IPS DF 6.9 (cell line): Measurements from ENCODE around the gene SOWAHA.

Source experiments
- DNase-seq: peaks from one replicate; pipeline ENCODE4 v3.0.0-alpha.2; 2013; ENCODE audit warnings: low read depth, low spot score
- H3K27ac ChIP-seq: one replicate; pipeline ENCODE4 v1.5.1; 2013; ENCODE audit warnings: low read length, control low read depth
- H3K27me3 ChIP-seq: 2 replicates; pipeline ENCODE4 v1.6.1; 2013; ENCODE audit warnings: mild to moderate bottlenecking, low read length; ENCODE audit not compliant: control insufficient read depth, insufficient read depth
- H3K36me3 ChIP-seq: 2 replicates; pipeline ENCODE4 v1.6.1; 2013; ENCODE audit warnings: low read length; ENCODE audit not compliant: control insufficient read depth, insufficient read depth
- H3K4me1 ChIP-seq: 2 replicates; pipeline ENCODE4 v1.6.1; 2013; ENCODE audit warnings: low read length; ENCODE audit not compliant: control insufficient read depth, insufficient read depth
- H3K4me3 ChIP-seq: 2 replicates; pipeline ENCODE4 v1.5.1; 2013; ENCODE audit warnings: mild to moderate bottlenecking, low read length
- H3K9me3 ChIP-seq: 2 replicates; pipeline ENCODE4 v1.6.1; 2013; ENCODE audit warnings: low read length, inconsistent platforms; ENCODE audit not compliant: control insufficient read depth, insufficient read depth
- WGBS: extraction: QIAGEN DNeasy Blood & Tissue Kit; methylation state at CpG from one replicate; pipeline ENCODE4 v1.1.7; 2013; ENCODE audit warnings: mixed read lengths, missing lambda C conversion rate; ENCODE audit not compliant: insufficient read length, insufficient coverage; 5-methylcytosine and 5-hydroxymethylcytosine counted together

SOWAHA gene

DNA sequence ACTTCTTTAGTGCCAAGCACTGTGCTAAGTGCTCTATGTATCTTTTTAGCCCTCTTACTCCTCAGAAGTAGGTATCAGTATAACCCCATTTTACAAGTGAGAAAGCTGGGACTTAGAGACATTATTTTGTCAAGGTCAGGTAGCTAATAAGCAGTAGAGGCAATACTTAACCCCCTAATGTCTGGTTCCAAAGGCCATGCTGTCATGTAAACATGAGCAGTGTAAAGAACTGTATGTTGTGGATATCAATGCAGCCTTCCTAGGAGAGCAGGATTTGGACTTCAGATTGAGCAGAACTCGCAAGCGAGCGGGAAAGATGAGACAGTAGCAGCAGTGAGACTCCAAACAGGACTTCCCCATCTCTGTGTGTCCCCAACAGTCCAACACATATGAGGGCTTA lies 21.0 kb downstream of the SOWAHA start:
- no peak overlapping the region for H3K4me3 ChIP-seq
- no CpG with 5 or more reads among the region's 3 CpGs for WGBS
- H3K27ac ChIP-seq, result no peak overlapping the region
- no peak for DNase-seq
- no peaks in the 10 kb centered on the region; the same call in 1 of the 2 replicates for H3K4me1 ChIP-seq
- peaks cover 7% of the 10 kb centered on the region for H3K27me3 ChIP-seq
- H3K9me3 ChIP-seq, result no peaks in the 10 kb centered on the region
- H3K36me3 ChIP-seq, result no peaks in the 10 kb centered on the region

DNA sequence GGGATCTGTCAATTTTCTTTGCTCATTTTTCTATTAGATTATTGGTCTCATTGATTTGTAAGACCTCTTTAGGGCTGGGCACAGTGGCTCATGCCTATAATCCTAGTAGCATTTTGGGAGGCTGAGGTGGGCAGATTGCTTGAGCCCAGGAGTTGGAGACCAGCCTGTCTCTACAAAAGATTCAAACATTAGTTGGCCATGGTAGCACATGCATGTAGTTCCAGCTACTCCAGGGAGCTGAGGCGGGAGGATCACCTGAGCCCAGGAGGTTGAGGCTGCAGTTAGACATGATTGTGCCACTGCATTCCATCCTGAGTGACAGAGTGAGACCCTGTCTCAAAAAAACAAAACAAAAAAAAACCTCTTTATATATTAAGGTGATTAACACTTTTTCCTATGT lies 23.8 kb downstream of the SOWAHA start:
- no peak for DNase-seq
- Histone ChIP-seq H3K27me3 (no peaks in the 10 kb centered on the region; the same call in 1 of the 2 replicates), H3K9me3 (no peaks in the 10 kb centered on the region), H3K36me3 (no peaks in the 10 kb centered on the region), H3K27ac (no peak overlapping the region), H3K4me3 (no peak overlapping the region), H3K4me1 (no peaks in the 10 kb centered on the region)
- no CpG with 5 or more reads among the region's 1 CpG for WGBS

GRCh38 chr5:132837868-132838267 lies 24.8 kb downstream of the SOWAHA start:
- no peak overlapping the region for H3K27ac ChIP-seq
- no peak overlapping the region for H3K4me3 ChIP-seq
- no peaks in the 10 kb centered on the region for H3K9me3 ChIP-seq
- WGBS, result no CpG with 5 or more reads among the region's 2 CpGs
- no peaks in the 10 kb centered on the region for H3K4me1 ChIP-seq
- H3K36me3 ChIP-seq, result no peaks in the 10 kb centered on the region
- no peak for DNase-seq
- H3K27me3 ChIP-seq, result no peaks in the 10 kb centered on the region

GRCh38 chr5:132838516-132839282 lies 25.6 kb downstream of the SOWAHA start:
- Histone ChIP-seq H3K36me3 (no peaks in the 10 kb centered on the region), H3K4me1 (no peaks in the 10 kb centered on the region), H3K4me3 (no peak overlapping the region), H3K27ac (no peak overlapping the region), H3K27me3 (no peaks in the 10 kb centered on the region), H3K9me3 (no peaks in the 10 kb centered on the region)
- DNase-seq, result no peak
- no CpG with 5 or more reads among the region's 3 CpGs for WGBS

DNA sequence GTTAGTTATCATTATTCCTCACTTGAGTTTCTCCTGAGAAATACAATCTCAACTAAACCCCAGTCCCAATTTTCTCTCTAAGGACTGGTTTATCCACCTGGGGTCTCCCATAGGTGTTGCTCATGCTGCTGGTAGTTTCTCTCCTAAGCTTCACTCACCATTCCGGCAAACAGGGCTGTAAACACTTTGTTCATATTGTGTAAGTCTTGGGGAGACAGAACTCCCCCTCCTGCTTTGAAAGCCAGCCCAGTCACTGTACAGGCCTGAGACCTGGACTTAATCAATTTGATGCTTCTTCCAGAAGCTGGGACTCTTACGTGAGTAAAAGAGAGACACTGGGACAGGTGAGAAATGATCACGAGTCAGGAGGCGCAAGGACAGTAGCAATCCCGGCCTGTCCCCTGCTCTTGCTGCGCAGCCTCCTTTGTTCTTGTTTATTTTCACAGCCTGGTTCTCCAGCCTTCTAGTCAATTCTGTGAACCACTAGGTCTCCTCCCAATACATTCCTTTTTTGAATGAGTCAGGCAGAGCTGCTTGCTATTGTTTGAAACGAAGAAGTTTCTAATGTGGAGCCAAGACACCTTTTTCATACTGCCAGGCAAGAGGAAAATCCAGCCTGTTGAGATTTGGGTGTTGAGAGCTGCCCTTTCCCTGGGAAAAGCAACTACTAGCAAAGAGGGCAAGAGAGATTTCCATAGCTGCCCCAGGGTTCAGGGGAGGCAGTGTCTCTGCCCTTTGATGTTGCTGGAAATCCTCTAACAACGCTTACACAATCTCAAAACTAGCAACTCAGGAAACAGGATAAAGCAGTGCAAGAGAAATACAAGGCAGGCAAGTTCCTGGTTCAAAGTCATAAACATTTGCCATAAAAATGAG lies 26.6 kb downstream of the SOWAHA start:
- Histone ChIP-seq H3K36me3 (no peaks in the 10 kb centered on the region), H3K4me3 (no peak overlapping the region), H3K27me3 (no peaks in the 10 kb centered on the region), H3K9me3 (no peaks in the 10 kb centered on the region), H3K27ac (no peak overlapping the region), H3K4me1 (no peaks in the 10 kb centered on the region)
- WGBS, result no CpG with 5 or more reads among the region's 8 CpGs
- DNase-seq, result no peak

DNA sequence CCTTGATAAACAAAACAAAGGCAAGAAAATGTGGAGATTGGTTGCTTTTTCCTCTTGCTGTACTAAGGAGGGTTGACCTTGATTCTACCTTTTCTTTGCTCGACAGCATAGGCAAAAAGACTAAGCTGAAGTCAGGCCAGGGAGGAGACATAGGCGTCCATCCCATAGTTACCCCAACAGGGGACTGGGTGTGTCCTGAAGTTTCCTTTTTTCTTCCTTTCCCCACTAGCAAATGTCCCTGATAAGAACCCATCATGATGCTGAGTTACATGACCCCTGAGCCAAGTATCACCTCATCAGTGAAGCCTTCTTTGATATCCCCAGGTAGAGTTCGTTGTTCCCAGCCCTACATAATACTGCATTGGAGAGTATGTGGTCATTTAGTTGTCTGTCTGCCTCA lies 27.2 kb downstream of the SOWAHA start:
- H3K4me3 ChIP-seq, result no peak overlapping the region
- no peaks in the 10 kb centered on the region for H3K36me3 ChIP-seq
- no peaks in the 10 kb centered on the region for H3K9me3 ChIP-seq
- H3K27me3 ChIP-seq, result no peaks in the 10 kb centered on the region
- DNase-seq, result no peak
- H3K27ac ChIP-seq, result no peak overlapping the region
- no CpG with 5 or more reads among the region's 3 CpGs for WGBS
- H3K4me1 ChIP-seq, result no peaks in the 10 kb centered on the region

- Histone ChIP-seq H3K4me1 (no peaks in the 10 kb centered on the region), H3K4me3 (no peak overlapping the region), H3K9me3 (no peaks in the 10 kb centered on the region), H3K36me3 (no peaks in the 10 kb centered on the region), H3K27me3 (no peaks in the 10 kb centered on the region), H3K27ac (no peak overlapping the region)
- no peak for DNase-seq
- no CpG with 5 or more reads among the region's 1 CpG for WGBS
Measured at GRCh38 chr5:132840896-132841295, 27.8 kb downstream of the SOWAHA start.

GRCh38 chr5:132841305-132841704 lies 28.2 kb downstream of the SOWAHA start:
- no peak for DNase-seq
- H3K27ac ChIP-seq, result no peak overlapping the region
- H3K36me3 ChIP-seq, result no peaks in the 10 kb centered on the region
- H3K4me3 ChIP-seq, result no peak overlapping the region
- no CpG with 5 or more reads among the region's 4 CpGs for WGBS
- no peaks in the 10 kb centered on the region for H3K4me1 ChIP-seq
- H3K27me3 ChIP-seq, result no peaks in the 10 kb centered on the region
- H3K9me3 ChIP-seq, result no peaks in the 10 kb centered on the region

GRCh38 chr5:132848270-132848669 lies 35.2 kb downstream of the SOWAHA start:
- Histone ChIP-seq H3K4me3 (no peak overlapping the region), H3K9me3 (no peaks in the 10 kb centered on the region), H3K27ac (no peak overlapping the region), H3K27me3 (no peaks in the 10 kb centered on the region), H3K36me3 (no peaks in the 10 kb centered on the region), H3K4me1 (no peaks in the 10 kb centered on the region)
- no peak for DNase-seq
- no CpG with 5 or more reads among the region's 8 CpGs for WGBS

- Histone ChIP-seq H3K27me3 (no peaks in the 10 kb centered on the region), H3K36me3 (no peaks in the 10 kb centered on the region), H3K4me3 (no peak overlapping the region), H3K4me1 (no peaks in the 10 kb centered on the region), H3K27ac (no peak overlapping the region), H3K9me3 (no peaks in the 10 kb centered on the region)
- no CpG with 5 or more reads among the region's 1 CpG for WGBS
- DNase-seq, result no peak
Measured at GRCh38 chr5:132849347-132849746, 36.2 kb downstream of the SOWAHA start.
